Activated CD8-positive, alpha-beta memory T cell treated with anti-CD3 and anti-CD28 coated beads, Interleukin-2, amount 50 U/mL, for 48 hours (primary cell): ENCODE data around the gene NTN3.

Experiments used
- DNase-seq: peaks from one replicate; pipeline ENCODE4 v3.0.0-alpha.2; 2020

The NTN3 gene

DNA sequence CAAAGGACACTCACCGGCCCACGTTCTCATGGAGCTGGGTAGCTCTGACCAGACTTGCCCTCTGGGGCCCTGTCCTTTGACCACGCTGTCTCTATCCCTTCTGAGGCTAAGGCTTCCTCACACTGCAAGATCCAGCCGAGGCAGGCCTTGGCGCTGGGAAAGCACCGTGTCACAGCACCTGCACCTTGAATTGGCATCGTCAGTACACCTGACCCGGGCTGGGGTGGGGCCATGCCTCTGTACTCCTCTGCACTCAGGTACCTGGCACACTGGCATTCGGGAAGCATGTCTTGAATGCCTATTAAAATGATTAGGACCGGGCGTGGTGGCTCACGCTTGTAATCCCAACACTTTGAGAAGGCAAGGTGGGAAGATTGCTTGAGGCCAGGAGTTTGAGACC, 9.9 kb downstream of the NTN3 start:
- no peak for DNase-seq

GRCh38 chr16:2481676-2482075, 10.6 kb downstream of the NTN3 start:
- DNase-seq, result no peak

DNA sequence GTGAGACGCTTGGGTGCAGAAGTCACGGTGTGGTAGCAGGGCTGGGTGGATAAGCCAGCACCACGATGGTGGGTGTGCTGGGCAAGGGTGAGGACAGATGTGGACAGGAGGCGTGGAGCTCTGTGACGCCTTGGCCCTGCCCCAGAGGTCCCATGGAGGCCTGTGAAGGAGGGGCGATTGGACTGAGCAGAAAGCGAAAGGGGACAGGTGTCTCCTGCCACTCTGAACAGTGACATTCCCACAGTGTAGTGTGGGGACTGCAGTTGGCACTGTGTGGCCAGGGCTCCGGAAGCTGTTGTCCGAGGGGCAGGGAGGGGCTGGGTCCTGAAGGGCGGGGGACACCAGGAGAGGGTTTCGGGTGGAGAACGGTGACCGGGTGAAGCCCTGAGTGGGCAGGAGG, 11.2 kb downstream of the NTN3 start:
- no peak for DNase-seq

DNA sequence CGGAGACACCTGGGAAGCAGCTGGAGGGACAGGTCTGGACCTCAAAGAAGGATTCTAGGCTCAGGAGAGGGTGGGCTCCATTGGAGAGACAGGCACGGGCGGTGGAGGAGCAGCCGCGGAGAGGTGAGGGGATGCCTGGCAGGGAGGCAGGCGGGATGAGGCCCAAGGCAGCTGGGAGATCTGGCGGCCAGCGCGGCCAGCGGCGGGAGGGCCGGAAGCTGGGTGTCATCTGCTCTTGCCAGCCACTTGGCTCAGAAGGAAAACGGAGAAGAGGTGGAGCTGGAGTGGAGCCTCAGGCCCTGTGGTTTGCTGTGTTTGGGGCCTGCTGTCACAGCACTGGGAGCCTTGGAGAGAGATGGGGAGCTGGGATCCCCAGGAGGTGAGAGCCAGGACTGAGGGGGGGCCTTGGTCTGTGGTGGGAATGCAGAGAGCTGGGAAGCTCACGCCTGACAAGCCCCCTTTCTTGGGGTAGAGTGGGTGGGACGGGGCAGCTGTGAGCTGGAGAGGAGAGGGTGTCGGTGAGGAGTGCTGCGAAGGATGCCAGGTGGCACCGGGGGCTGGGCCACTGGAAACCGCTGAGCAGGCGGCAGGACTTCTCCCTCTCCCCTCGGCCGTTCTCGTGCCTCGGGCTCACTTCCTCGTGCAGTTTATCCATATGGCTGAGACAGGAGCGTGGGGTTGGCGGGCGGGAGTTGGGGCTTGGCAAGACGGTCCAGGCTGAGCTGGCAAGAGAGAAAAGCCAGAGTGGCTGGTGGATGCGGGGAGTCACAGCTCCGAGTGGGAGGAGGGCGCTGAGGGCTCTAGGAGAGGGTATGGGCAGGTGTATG, 11.8 kb downstream of the NTN3 start:
- no peak for DNase-seq

DNA sequence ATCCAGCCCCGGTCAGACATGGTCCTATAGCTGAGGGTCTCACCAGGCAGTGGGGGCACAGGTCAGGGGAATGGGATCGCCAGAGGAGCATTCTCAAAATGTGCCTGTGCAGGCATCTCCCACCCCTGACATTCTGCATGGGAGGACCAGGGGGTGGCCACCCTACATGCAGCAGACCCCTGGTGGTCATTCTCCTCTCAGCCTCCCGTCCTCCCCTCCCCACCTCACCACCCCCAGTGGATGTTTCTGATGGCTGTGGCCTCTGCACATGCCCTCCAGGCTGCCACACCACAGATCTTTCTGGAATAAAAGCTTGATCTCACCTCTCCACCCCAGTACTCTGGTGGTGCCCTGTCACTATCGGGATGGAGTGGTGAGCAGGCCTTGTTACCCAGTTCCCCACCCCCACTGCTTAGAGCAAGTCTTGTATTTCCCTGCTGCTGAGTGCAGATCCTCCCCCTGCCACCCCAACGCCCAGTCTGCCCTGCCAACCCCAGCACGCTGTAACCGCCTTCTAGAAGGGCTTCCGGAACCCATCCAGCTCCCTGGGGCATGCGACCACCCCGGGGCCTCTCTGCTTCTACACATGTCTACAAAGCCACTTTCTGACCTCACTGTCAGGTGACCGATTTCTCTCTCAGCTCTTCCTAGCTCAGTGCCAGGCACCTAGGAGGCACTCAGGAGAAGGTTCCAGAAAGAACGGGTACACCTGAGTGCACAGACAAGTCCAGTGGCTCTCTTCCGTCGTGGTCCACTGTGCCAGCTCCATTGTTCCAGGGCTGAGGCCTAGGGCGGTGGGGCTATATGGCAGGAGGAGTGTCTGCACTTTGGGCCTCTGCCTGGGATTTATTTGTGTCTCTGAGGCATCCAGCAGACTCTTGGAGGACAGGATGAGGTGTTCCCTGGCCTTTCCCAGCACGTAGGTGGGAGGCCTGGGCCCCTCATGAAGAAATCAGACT, 13.1 kb downstream of the NTN3 start:
- no peak for DNase-seq

- no peak for DNase-seq
Measured at GRCh38 chr16:2484898-2485508, 13.9 kb downstream of the NTN3 start.

DNA sequence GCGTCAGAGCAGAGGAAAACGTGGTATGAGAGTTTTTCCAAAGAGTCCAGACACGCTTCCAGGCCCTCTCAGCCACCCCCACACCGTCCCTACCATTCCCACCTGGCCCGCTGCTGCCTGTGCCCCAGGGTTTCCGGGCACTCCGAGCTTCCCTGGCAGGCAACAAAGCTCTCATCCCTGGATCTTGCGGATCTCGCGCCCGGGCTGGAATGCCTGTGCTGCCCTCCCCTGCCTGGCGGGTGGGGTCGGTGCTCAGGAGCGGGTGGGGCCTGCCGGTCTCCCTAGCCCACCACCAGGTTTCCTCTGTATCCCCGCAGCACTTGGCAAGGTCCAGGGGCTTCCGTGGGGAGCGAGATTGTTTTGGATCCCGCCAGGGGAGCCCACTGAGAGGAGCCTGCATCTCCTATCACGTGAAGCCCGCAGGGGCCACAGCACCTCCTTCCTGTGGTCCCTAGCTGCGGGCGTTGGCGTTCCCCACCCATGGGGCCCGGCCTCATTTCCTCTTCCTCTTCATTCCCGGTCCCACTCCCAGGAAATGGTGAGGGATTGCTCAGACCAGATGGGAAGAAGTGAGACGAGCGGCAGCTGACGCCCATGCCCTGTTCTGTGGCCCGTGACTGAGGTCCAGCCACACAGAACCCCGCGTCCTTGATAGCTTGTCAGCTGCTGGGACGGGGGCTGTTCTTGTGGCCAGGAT, 14.9 kb downstream of the NTN3 start:
- DNase-seq, result no peak

DNA sequence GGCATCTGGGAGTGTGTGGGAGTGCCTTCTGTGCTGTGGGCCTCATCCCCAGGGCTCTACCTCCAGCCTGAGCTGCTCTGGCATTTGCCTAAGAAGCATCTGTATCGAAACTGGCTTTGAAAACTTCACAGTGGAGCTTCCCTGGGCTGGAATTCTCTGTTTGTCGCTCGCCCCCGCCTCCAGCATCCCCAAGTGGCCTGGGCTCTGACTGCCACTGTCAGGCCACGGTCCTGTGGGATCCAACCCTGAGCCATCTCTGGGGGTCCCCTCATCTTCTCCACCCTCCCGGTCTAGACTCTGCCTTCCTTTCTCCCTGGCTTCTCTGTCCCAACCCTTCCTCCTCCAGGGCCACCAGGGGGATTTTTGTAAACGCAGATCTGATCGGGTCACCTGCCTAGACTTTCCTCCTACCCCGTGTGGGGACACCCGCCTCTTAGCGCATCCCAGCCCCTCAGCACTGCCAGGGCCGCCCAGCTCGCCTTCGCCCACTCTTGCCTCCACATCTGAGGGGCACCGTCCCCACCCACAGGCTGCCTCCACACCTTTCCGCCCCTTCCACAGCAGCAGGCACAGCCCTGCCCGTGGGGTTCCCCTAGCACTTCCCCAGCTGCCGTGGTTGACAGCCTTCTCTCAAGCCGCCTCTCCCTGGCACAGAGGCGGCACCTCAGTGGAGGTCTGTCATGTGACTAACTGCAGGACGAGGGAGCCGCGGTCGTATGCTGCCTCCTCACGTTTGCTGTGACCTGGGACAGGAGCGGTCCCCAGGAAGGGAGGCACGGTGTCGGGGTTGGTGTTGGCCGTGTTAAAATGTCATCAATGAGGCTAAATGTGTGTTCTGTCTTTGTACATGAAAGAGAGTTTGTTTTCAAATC, 15.8 kb downstream of the NTN3 start:
- DNase-seq, result peak; percentile 83

DNA sequence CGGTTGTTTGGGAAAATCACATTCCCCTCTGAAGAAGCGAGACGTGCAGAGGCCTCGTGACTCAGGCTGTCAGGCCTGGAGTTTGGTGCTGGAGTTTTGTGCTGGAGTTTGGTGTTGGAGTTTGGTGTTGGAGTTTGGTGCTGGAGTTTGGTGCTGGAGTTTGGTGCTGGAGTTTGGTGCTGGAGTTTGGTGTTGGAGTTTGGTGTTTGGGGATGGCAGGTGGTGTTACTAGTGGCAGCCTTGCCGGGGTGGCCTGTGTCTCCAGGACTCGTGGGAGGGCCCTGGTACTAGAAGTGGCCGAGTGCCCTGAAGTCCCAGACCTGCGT, 16.4 kb downstream of the NTN3 start:
- DNase-seq, result no peak

DNA sequence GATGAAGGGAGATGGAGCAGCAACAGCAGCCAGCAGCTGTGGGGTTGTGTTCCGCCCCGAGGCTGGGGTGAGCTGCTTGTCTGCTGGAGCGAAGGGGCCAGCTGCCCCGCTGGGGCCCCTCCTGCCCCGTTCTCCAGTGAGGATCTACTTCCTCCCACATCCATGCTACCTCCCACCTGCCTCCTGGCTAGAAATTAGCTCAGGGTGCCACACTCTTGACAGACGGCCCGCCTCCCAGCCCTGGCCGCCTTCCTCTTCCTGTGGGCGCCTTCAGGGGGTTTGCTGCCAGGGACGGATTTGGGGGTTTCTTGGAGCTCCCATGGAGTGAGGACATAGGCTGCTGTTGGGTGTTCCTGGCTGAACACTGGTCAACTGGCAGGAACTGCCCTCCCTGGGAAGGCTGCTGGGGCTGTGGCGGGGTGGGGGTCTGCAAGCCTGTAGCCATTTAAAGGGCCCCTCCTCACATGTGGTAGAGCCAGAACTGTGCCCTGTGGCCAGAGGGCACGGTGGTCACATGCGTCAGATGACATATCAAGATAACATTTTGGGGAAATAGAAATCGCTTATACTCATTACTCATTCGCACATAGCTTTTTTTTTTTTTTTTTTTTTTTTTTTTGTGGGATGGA, 16.9 kb downstream of the NTN3 start:
- DNase-seq, result no peak

GRCh38 chr16:2489581-2489980, 18.5 kb downstream of the NTN3 start:
- DNase-seq, result no peak

DNA sequence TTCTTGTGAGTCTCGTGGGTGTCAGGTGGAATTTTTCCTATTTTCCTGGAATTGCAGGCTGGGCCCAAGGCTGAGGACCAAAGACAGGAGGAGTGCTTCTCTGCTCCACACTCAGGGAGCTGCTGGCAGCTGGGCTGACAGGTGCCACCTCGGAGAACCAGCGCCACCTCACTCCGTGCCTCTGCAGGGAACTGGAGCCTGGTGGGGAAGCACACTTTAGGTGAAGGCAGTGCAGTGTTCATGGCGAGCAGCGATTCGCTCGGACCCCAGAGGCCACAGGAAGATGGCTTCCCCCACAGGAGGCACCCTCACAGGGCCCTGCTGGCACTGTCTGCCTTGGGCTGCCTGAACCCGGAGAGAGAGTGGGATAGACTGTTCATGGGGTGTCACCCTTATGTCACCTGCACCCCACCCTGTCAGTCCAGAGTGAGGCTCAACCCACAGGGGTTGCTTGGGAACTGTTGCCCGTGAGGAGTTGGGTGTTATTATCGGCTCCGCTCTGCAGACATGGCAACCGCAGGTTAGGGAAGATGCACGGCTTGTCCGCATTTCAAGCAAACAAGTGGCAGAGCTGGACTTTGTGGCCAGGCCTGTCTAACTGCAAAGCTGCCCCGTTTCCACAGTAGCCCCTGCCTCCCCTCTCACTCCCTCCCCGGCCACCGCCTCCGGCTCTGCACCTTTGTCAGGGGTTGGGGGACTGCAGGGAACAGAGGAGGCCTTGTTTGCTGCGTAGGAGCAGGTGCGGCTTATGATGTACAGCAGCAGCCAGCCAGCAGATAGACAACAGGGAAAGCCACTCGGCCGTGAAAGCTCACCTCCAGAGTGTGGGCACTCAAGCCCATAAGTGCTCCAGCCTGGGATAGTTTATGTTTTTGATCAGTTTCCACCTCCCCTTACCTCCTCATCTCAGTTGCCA, 19.4 kb downstream of the NTN3 start:
- no peak for DNase-seq

- DNase-seq, result no peak
Measured at GRCh38 chr16:2492292-2492691, 21.2 kb downstream of the NTN3 start.

DNA sequence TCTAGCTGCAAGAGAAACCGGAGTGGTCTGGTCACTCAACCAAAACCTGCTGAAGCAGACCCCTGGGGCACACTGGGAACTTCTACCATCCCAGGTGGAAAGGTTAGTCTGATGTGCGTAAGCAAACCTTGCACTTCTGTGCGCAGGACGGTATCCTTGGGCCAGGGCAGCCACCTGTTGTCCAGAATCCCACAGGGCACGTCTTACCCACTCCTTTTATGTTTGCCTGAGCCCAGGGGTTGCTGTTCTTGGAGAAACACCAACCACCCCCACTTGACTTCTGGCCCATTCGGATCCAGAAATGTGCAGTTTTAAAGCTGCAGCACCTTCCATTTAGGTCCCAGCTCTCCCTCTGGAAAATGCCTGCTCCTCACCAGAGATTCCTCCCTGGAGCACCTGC, 22.5 kb downstream of the NTN3 start:
- no peak for DNase-seq

- DNase-seq, result no peak
Measured at GRCh38 chr16:2494616-2495015, 23.5 kb downstream of the NTN3 start.

GRCh38 chr16:2495041-2495440, 23.9 kb downstream of the NTN3 start:
- no peak for DNase-seq

- DNase-seq, result no peak
Measured at GRCh38 chr16:2496223-2497115, 25.4 kb downstream of the NTN3 start.

DNA sequence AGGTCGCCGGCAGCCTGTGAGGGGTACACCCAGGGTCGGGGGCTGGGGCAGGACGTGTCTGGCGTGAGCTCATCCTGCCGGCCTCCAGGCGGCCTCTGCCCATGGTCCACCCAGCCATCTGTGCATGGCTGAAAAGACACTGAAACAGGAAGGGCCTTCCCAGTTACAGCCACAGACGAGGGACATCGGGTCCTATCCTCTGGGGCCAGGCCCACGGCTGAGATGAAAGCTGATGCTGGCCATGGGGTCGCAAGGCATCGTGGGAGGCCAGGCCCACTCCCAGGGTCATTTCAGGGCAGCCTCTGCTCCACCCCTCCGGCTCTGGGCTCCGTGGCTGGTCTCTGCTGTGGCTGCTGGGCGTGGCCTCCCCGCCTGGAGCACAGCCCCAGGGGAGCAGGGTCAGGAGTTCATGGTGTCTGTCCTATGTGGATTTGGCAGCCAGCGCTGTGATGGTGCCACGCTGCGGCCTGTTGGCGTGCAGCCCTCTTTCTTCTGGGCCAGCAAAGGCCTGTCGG, 26.1 kb downstream of the NTN3 start:
- DNase-seq, result no peak
